Measurements from ENCODE around the gene IL4R.

DNA sequence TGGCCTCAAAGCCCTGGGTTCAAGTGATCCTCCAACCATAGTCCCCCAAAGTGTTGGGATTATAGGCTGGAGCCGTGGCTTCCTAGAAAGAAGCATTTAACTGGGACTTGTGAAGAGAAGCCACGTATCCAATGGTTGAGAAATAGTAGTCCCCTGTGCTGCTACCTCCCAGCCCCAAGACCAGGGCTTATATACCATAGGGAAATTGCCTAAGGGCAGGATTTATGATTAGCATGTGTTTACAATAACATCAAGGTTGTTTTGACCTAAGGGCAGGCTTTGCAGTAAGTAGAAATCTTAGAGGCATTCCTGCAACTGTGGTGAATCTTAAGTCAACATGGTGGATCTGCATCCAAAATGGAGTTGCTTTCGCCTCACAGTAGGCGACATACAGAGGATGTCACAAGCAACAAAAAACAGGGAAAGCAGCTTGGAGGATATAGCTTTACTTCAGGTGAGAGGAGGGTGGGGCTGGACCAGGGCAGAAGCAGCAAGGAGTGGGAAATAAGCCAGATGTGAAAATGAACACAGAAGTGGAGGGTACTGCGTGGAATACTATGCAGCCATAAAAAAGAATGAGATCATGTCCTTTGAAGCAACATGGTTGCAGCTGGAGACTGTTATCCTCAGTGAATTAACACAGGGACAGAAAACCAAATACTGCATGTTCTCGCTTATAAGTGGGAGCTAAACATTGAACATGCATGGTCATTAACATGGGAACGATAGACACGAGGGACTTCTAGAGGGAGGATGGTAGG is 26.5 kb upstream of the IL4R start:
- TF ChIP-seq POLR2A (IDR thresholded peaks at IDR 0.05), result no peak
- TF ChIP-seq, protein P1, sequence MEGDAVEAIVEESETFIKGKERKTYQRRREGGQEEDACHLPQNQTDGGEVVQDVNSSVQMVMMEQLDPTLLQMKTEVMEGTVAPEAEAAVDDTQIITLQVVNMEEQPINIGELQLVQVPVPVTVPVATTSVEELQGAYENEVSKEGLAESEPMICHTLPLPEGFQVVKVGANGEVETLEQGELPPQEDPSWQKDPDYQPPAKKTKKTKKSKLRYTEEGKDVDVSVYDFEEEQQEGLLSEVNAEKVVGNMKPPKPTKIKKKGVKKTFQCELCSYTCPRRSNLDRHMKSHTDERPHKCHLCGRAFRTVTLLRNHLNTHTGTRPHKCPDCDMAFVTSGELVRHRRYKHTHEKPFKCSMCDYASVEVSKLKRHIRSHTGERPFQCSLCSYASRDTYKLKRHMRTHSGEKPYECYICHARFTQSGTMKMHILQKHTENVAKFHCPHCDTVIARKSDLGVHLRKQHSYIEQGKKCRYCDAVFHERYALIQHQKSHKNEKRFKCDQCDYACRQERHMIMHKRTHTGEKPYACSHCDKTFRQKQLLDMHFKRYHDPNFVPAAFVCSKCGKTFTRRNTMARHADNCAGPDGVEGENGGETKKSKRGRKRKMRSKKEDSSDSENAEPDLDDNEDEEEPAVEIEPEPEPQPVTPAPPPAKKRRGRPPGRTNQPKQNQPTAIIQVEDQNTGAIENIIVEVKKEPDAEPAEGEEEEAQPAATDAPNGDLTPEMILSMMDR (IDR thresholded peaks at IDR 0.05), result no peak
